Effector CD8-positive, alpha-beta T cell (primary cell): ENCODE results near the gene DKK3.

ENCODE experiments used
- DNase-seq: peaks from one replicate; lab custom pipeline; 2025; lab: John Stamatoyannopoulos, UW

The DKK3 gene

DNA sequence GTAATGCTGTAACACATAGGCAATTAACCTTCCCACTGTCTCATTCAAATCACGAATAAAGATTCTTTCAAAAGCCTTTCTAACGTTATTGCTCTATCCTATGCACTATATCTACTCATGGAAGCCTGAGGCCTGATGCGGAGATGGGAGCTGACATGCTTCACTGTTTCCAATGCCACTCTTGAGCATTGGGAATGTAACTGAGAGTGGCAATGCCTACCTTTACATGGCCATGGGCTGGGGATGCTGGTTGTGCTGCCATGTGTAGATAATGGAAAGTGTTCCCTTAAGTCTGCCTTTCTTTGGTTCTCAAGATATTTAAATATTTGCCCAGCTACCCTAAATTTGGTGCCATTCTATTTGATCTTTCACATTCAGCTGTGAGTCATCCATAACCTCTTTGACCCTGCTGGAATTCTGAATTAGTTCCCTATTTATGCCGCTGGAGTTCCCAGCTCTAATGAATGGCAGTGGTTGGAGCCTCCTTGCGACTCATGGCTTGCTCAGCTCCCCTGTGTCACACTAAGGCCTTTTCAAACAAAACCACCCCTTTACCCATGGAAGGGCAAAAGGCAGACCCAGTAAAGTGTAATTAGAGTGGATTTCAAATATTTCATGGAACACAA is 21.4 kb upstream of the DKK3 start:
- no peak for DNase-seq

DNA sequence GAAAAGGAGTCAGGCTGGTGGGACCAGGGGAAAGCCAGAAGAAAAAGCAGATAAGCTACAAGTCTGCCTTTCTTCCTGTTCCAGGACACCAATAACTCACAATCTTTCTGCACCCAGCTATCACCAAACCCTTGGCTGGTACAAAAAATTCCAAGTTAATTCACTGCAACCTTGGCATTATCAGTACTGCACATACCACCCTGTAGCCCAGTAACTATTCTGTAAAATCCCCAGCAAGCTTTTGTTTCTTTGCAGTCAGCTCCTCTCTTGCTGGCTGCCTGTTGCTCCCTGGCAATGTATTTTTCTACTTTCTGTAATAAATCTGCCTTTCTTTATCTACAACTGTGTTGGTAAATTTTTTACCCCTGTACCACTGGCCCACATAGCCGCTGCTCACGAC is 20.7 kb upstream of the DKK3 start:
- DNase-seq, result no peak

DNA sequence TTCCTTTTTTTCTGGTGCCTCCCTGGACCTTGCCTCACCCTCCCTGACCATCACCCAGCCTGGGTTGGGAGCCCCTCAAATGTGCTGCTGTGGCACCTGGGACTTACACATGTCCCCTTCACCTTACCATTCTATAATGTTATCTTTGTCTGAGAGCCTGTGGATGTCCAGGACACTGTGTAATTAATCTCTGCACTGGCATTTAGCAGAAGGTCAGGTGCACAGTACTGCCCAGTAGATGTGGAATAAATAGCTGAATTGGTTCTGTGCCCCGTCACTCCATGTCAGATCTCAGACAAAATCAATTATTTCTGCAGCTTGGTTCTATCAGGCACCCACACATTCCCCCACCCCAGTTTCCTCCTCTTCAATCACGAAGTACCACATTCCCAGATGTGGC is 19.9 kb upstream of the DKK3 start:
- DNase-seq, result no peak

DNA sequence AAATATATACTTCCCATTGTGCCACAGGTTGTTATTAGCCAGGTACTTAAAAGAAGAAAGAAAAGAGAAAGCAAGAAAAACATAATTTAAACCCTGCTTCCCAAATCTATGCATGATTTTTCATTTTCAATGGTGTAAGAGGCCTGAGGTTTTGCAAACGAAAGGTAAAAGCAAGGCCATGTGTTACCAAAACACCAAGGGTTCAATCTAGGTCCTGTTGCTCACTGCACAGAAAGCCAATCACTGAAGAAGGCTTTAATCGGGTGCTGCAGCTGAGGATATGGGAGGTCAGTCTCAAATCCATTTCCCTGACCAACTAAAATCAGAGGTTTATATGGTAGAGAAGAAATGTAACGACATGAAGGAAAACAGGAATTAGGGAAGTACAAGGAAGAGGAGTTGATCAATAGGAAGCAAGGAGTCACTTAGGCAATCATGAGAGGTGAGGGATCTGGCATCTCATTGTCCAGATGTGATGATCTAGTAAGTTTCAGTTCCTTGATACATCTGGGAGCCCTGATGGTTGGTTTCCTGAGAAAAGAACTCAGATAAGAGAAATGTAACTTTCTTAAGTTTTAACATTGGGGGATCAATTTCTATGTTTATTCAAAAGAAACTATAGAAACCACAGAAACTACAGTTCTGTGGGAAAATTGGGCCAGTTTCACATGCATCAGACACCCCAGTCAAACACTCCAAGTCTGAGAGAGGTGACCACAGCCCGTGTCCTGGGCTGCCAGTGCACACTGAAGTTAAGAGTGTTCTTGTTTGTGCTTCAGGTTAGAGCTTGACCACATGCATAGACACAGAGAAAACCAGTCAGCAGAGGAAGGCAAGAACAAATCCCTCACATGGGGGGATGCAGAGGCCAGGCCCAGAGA is 18.1 kb upstream of the DKK3 start:
- no peak for DNase-seq

DNA sequence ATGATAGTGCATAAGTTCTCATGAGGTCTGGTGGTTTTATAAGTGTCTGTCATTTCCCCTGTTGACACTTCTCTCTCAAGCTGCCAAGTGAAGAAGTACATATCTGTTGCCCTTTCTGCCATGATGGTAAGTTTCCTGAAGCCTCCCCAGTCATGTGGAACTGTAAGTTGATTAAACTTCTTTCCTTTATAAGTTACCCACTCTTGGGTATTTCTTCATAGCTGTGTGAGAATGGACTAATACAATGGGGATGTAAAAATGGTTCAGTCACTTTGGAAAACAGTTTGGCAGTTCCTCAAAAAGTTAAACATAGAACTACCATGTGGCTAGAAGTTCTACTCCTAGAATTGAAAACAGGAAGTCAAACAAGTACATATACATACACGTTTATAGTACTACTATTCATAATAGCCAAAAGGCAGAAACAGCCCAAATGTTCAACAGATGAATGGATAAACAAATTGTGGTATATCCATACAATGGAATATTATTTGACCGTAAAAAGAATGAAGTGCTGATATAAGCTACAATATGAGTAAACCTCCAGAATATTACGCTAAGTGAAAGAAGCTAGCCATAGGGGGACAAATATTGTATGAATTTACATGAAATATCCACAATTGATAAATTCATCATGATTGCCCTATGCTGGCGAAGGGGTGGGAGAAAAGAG is 16.0 kb upstream of the DKK3 start:
- DNase-seq, result no peak

DNA sequence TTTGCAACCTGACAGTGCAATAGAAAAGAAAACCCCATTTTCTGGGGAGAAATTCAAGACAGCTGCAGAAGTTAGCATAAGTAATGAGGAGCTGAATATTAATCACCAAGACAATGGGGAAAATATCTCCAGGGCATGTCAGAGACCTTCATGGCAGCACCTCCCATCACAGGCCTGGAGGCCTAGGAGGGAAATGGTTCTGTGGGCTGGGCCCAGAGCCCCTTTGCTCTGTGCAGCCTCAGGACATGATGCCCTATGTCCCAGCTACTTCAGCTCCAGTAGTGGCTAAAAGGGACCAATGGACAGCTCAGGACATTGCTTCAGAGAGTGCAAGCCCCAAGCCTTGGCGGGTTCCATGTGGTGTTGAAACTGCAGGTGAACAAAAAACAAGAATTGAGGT is 14.6 kb upstream of the DKK3 start:
- no peak for DNase-seq

DNA sequence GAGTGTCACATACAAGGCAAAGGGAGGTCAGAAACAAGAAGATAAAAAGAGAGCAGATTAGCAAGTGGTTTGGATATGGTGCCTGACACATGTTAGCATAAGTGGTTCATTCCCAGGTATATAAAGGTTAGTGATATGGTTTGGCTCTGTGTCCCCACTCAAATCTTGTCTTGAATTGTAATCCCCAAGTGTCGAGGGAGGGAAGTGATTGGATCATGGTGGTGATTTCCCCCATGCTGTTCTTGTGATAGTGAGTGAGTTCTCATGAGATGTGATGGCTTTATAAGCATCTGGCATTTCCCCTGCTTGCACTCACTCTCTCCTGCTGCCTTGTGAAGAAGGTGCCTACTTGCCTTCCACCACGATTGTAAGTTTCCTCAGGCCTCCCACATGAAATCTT is 12.1 kb upstream of the DKK3 start:
- no peak for DNase-seq

DNA sequence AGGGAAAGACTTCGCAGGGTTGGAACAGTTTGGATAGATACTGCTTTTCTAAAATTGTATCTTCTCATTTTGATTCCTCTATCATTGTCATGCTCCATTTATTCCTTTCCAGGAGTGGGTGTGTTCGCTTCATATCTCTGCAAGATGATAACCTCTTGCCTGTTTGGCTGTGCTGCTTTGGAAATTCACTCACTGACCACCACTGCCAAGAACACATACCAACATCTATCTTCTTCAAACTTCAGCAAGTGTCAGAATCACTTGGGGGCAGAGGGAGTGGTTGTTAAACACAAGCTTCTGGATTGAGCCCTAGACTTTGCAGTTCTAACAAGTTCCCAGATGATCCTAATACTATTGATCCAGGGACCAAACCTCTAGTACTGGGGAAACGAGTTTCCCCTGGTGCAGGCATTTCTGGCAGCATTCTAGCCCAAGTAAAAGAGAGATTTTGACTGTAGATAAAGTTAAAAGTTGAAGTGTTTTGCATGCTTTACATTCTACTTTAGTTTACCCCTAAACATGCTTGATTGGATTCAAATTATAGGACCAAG is 11.5 kb upstream of the DKK3 start:
- no peak for DNase-seq

DNA sequence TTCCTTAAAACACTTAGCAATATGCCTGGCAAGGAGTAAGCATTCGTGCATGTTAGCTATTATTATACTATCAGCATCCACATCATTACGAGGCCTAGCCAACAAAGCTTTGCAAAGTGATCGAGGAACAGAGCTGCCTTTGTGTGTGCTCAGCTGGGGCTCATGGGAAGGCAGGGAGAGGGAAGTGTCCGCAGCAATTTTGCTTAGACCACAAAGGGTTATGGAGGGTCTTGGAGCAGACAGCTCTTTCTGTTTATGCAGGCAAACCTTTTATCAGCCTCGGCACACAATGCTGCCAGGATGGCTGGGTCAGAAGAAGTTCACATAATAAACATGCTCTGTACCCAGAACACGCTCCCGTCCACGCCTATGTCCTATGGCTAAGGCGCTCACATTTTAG is 10.9 kb upstream of the DKK3 start:
- DNase-seq, result no peak

DNA sequence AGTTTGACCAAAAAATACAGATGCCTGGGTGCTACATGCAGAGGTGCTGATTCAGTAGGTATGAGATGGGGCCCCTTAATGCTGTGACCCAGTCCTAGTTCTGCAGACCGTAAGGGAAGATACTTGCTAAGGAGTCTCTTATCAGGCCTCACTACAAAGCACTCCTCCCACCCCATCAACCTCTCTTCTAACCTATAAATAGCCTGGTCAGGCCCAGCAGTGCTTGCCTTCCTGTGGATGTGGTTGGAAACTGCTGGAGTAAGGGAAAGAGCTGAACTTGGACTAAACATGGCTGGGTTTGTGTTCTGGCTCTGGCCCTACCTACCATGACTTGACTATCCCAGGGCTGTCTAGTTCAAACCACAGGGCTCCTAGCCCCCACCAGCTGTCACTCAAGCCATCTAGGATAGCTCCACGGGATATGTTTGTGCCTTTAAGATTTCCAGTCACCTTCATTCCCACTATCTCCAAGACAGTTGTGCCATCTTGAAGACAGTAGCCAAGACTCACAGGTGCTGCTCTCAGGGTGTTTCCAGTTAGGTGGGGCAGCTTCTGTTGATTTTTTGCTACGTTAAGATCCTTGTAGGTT is 9.5 kb upstream of the DKK3 start:
- DNase-seq, result no peak

DNA sequence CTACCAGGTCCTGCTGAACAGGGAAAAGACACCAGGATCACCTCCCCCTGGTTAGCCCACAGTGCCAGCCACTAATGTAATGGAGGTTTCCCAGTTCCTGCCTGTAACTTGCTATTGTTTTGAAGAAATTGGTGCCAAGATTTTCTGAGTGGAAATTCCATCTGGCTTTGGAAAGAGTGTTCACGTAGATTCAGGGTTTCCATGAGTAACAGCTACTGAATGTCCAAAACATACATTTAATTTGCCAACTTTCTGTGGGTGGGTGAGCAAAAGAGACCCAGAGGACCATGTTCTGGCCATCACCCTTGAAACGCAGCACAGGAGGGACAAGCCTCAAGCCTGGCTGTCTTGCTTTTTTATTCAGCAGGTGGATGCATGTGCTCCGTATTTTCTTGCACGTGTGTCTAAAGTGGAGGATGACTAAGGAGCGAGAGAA is 8.8 kb upstream of the DKK3 start:
- no peak for DNase-seq

DNA sequence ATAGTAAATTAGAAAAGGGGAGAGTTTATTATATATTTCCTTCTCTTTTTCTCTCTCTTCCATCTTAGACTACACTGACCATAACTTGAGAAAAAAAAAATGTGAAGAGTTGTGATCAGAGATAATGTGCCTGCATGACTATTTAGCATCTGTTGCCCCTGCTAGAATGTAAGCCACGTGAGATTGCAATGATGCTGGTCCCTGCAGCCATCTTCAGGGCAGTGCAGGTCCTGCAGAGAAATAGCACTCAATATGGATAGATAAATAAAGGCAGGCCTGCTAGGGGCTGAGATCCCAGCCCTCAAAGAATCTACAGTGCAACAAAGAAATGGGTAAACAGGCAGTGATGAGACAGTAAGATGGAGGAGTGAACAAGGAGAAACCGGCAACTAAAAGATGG is 7.8 kb upstream of the DKK3 start:
- DNase-seq, result no peak

DNA sequence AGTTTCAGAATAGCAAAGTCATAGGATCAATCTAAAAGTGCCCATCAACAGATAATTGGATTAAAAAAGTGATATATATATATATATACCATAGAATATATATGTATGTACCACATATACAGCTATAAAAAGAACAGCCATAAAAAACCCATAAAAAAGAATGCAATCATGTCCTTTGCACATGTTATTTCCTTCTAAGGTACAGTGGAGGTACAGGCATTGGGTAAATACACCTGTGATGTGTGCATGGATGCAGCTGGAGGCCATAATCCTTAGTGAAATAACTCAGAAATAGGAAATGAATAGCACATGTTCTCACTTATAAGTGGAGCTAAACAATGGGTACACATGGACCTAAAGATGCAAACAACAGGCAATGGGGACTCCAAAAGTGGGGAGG is 7.1 kb upstream of the DKK3 start:
- no peak for DNase-seq

DNA sequence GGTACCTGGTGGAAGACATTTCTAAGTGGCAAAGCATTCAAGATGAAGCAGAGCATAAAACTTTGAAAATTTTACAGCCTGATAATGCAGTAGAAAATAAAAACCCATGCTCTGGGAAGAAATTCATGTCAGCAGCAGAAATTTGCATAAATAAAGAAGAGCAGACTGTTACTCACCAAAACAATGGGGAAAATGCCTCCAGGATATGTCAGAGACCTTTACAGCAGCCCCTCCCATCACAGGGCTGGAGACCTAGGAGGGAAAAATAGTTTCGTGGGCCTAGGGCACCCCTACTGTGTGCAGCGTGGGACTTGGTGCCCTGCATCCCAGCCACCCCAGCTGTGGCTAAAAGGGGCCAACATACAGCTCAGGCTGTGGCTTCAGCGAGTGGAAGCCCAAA is 5.4 kb upstream of the DKK3 start:
- DNase-seq, result no peak

DNA sequence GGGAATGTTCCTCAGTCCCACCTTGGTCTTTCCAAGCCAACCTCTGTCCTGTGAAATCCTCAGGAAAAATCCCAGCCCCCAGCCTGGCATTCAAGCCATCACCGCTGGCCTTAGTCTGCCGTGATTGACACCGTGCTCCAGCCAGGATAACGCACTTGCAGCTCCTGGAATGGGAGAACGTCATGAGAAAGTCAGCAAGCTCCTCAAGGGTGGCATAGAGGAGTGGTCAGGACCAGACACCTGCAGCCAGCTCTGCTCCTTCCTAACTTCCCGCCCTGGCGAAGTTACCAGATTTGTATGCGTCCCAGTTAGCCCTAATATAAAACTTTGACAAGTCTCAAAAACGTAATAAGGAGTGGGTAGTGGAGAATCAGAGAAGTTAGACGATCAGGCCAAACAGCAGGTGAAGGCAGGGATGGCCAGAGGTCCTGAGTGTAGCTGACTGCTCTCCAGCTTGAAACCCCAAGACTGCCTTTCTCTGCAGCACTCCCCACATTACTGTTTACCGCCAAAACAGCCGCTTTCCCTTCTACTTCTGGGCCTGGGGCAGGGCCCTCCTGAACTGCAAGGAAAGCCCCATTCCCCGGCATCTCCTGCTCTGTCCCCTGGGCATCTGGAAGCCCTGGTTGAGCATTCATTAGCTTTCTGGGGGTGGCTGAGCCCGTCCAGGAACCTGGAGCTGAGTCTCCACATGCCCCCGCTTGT is 1.3 kb upstream of the DKK3 start:
- no peak for DNase-seq

DNA sequence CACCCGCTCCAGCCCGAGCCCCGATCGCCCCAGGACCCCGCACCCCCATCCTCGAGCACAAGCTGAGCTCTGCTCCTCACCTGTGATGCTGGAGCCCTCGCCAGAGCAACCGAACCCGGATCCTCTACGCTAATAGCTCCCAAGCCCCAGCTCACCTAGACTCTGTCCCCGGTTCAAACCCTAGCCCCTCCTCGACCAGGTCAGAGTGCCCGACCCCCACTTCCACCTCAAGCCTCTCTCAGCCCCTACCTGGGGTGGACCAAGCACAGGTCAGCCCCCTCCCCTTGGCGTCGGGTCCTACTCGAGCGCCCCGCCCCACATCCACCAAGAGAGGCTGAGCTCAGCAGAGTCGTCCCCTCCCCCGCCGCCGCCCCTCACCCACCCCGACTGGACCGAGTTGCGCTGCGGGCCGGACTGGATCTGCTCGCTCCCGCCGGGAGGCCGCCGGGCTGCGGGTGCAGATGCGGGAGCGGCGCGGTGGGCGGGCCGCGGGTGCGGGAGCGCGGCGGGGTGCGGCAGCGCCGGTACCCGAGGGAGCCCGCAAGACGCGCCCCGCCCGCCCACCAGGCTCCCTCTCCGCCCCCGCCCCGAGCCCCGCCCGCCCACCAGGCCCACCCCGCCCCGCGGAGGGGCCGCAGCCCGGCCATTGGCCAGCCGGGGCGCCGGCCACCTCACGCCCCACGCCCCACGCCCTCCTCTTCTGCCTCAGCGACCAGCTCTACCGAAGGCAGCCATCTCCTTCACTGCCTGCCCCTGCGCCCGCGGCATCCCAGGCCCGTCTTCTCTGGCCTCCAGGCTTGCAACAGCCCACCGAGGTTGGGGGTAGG is 577 bp upstream of the DKK3 start:
- no peak for DNase-seq

DNA sequence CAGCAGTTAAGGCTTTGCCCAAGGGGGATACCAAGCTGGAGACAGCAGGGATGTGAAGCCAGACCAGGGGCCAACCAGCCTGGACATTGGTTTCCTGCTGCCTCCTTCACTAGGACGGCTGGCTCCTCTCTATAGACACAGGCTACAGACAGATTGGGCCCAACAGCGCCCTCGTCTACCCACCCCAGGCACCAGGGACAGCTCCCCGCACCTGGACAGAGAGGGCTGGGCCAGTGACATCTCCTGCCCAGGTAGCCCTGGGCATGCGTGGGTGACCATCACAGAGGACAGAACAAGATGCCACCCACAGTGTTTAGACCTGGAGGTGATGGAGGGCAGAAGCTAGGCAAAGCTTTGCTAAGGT is 1.2 kb downstream of the DKK3 start:
- no peak for DNase-seq

DNA sequence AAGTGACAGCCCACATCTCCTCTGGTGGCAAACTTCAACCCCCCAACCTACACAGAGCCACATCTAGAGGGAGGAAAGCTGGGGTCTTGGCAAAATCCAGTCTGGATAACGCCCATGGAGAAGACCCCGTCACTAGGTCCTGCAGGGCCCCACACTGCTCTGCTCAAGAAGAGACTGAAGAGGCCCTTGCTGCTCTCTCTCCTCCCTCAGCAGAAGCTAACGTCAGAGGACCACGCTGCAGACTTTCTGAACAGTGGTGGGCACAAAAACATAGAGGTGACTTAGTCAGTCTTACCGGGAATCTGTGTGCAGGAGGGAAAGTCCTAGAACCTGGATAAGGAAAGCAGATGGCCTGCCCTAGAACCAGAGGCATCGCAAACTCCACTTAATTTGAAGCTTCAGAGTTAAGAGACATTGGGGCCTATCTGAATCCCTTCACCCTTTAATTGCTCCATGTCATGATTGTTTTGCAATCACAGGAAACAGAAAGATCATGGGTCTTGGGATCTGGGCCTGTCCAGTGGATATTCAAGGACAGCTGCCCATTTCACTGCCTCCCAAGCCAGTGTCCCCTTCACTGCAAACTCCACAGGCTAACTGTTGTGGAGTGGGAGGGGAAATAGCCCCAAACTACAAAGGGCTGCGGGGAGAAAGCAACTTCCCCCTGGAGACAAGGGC is 1.7 kb downstream of the DKK3 start:
- no peak for DNase-seq

DNA sequence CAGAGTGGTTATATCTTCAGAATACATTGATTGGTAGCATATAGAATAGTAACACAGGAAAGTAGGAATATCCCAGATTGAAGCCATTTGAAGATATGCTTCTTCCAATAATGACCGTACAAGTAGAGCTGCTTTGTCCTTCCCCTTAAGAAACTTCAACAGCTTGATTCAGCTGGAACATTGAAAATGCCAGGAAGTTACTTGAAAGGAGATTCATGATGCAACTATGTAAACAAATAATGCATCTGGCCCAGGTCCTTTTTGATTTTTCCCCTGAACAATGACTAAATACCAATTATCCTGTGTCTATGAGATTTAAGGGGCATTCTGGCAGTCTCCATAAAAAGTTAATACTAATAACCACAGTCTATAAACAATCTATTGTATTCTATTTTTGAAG is 3.0 kb downstream of the DKK3 start:
- DNase-seq, result no peak

DNA sequence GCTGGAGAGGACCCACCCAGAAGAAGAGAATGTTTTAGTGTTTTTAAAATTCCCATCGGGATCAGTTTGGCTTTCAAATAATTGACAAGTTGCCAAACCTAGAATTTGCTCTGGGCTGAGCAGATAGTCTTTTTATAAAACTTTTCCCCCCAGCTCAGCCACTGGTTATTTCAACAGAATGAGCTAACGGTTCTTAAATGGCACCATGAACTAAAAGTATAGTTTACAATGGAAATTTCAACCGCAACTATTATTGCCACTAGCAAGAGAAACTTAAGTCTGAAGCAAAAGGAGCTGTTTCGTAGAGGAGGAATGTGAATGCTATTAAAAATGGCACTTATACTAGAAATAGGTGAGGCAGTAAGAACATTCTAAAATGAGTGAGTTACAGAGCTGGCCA is 3.4 kb downstream of the DKK3 start:
- no peak for DNase-seq
